Activated CD8-positive, alpha-beta T cell treated with anti-CD3 and anti-CD28 coated beads for 36 hours (primary cell): ENCODE data around the gene MINPP1. TPM values are rescaled to one million over a fixed set of nuclear protein-coding genes. Genes with fewer than 3 reads are reported as not detected.

Experiments used
- ATAC-seq: fragments of 200-7000 bp; cut with Tn5 transposase; one replicate; pipeline ENCODE4 v1.10.0; 2021; ENCODE audit warnings: mild to moderate bottlenecking, moderate library complexity
- CTCF ChIA-PET: fragments of 350-600 bp; sonication (Branson Sonifier 250); formaldehyde crosslinking; loops from one replicate; lab custom pipeline; 2021; ENCODE audit warnings: antibody characterized with exemption; lab: Charles Lee
- POLR2A ChIA-PET: fragments of 350-600 bp; sonication (Branson Sonifier 250); formaldehyde crosslinking; loops from one replicate; lab custom pipeline; 2021; ENCODE audit warnings: antibody characterized with exemption; lab: Charles Lee
- DNase-seq: peaks from one replicate; pipeline ENCODE4 v3.0.0-alpha.2; 2020
- H3K27ac Mint-ChIP-seq: one replicate; pipeline ENCODE4 v1.8.0; 2021; ENCODE audit warnings: mild to moderate bottlenecking, mixed read lengths
- H3K27me3 Mint-ChIP-seq: one replicate; pipeline ENCODE4 v1.8.0; 2021; ENCODE audit warnings: mixed read lengths
- H3K36me3 Mint-ChIP-seq: one replicate; pipeline ENCODE4 v1.8.0; 2021; ENCODE audit warnings: low read depth, mixed read lengths
- H3K4me1 Mint-ChIP-seq: one replicate; pipeline ENCODE4 v1.8.0; 2021; ENCODE audit warnings: low read depth, mixed read lengths
- H3K4me3 Mint-ChIP-seq: one replicate; pipeline ENCODE4 v1.8.0; 2021; ENCODE audit warnings: mild to moderate bottlenecking, moderate library complexity, mixed read lengths
- H3K9me3 Mint-ChIP-seq: one replicate; pipeline ENCODE4 v1.8.0; 2021; ENCODE audit warnings: mixed read lengths
- CTCF ChIP-seq: fragments of 200-600 bp; IDR thresholded peaks from one replicate; pipeline ENCODE4 v1.8.0; 2022; ENCODE audit warnings: antibody characterized with exemption, mild to moderate bottlenecking
- intact Hi-C: fragments of 100-400 bp; cut with micrococcal nuclease; formaldehyde crosslinking; loops from one replicate; pipeline ENCODE4 v1.10.0; 2022
- total RNA-seq, 2 experiments: library from RNA; stranded (reverse); gene quantifications; one replicate each; pipeline ENCODE4 v1.2.3, GENCODE V29; 2021

The MINPP1 gene
- total RNA-seq, 2 experiments from 2014 or later = 6.0 to 7.1 TPM

GRCh38 chr10:87518937-87519336 is 14.2 kb downstream of the MINPP1 start:
- Mint-ChIP-seq H3K36me3 (peaks cover 31% of the 10 kb centered on the region), H3K9me3 (no peaks in the 10 kb centered on the region), H3K27me3 (no peaks in the 10 kb centered on the region), H3K27ac (no peak overlapping the region), H3K4me3 (no peak overlapping the region), H3K4me1 (peaks cover 9% of the 10 kb centered on the region)
- DNase-seq = no peak
- POLR2A ChIA-PET = no interaction called here
- intact Hi-C loops = no loop called here
- ATAC-seq = no peak
- no peak for TF ChIP-seq CTCF
- CTCF ChIA-PET = interaction anchor here (0.8 to 1.2 kb wide), 3 partner anchors 14 to 215 kb away, joined by 3 to 5 read pairs (median 3); partner anchors contain the start of gene MINPP1

- H3K36me3 Mint-ChIP-seq = peaks cover 31% of the 10 kb centered on the region
- intact Hi-C loops = no loop called here
- H3K27ac Mint-ChIP-seq = no peak overlapping the region
- H3K4me1 Mint-ChIP-seq = peaks cover 9% of the 10 kb centered on the region
- no peaks in the 10 kb centered on the region for H3K27me3 Mint-ChIP-seq
- no peak for TF ChIP-seq CTCF
- DNase-seq = no peak
- POLR2A ChIA-PET = no interaction called here
- H3K4me3 Mint-ChIP-seq = no peak overlapping the region
- H3K9me3 Mint-ChIP-seq = no peaks in the 10 kb centered on the region
- CTCF ChIA-PET = interaction anchor here (0.8 to 1.2 kb wide), 3 partner anchors 15 to 214 kb away, joined by 3 to 5 read pairs (median 3); partner anchors contain the start of gene MINPP1
- ATAC-seq = no peak
These were observed 14.9 kb downstream of the MINPP1 start for GRCh38 chr10:87519582-87519981.

- intact Hi-C loops = no loop called here
- H3K4me3 Mint-ChIP-seq = no peak overlapping the region
- no peak for TF ChIP-seq CTCF
- no peak for DNase-seq
- peaks cover 11% of the 10 kb centered on the region for H3K4me1 Mint-ChIP-seq
- peaks cover 6% of the 10 kb centered on the region for H3K9me3 Mint-ChIP-seq
- POLR2A ChIA-PET = no interaction called here
- H3K27ac Mint-ChIP-seq = no peak overlapping the region
- ATAC-seq = no peak
- CTCF ChIA-PET = interaction anchor here (1.1 to 1.6 kb wide), 3 partner anchors 9 to 211 kb away, joined by 3 to 5 read pairs (median 4); partner anchors contain the start of gene MINPP1
- no peaks in the 10 kb centered on the region for H3K27me3 Mint-ChIP-seq
- peaks cover 52% of the 10 kb centered on the region for H3K36me3 Mint-ChIP-seq
These were observed 19.0 kb downstream of the MINPP1 start for GRCh38 chr10:87523731-87524130.

- ChIA-PET CTCF (interaction anchor here (1.1 to 1.6 kb wide), 3 partner anchors 9 to 210 kb away, joined by 3 to 5 read pairs (median 4); partner anchors contain the start of gene MINPP1), POLR2A (no interaction called here)
- H3K27me3 Mint-ChIP-seq = no peaks in the 10 kb centered on the region
- TF ChIP-seq CTCF = no peak
- H3K4me3 Mint-ChIP-seq = no peak overlapping the region
- peaks cover 55% of the 10 kb centered on the region for H3K36me3 Mint-ChIP-seq
- no peak for DNase-seq
- no peak for ATAC-seq
- peaks cover 11% of the 10 kb centered on the region for H3K4me1 Mint-ChIP-seq
- H3K27ac Mint-ChIP-seq = no peak overlapping the region
- H3K9me3 Mint-ChIP-seq = peaks cover 11% of the 10 kb centered on the region
- intact Hi-C loops = no loop called here
These were observed 19.6 kb downstream of the MINPP1 start for GRCh38 chr10:87524296-87524695.

- no peak for DNase-seq
- no peak for TF ChIP-seq CTCF
- intact Hi-C loops = loop anchor here (2.0 to 5.0 kb wide), 2 partner anchors 125 to 203 kb away; partner anchors contain the start of gene PAPSS2
- Mint-ChIP-seq H3K9me3 (peaks cover 5% of the 10 kb centered on the region), H3K36me3 (peaks cover 41% of the 10 kb centered on the region), H3K4me1 (peaks cover 8% of the 10 kb centered on the region), H3K27me3 (no peaks in the 10 kb centered on the region), H3K27ac (no peak overlapping the region), H3K4me3 (no peak overlapping the region)
- CTCF ChIA-PET = interaction anchor here (0.7 kb wide), 1 partner anchor 218 kb away, joined by 6 read pairs; no protein-coding TSS in a partner anchor
- POLR2A ChIA-PET = no interaction called here
- no peak for ATAC-seq
These were observed 27.4 kb downstream of the MINPP1 start for GRCh38 chr10:87531908-87532622.
